HEK293T (cell line): ENCODE measurements around the gene MAK.

Experiments
- BHLHE40 ChIP-seq: fragments of 450-650 bp; IDR thresholded peaks from 2 replicates; pipeline ENCODE4 v1.6.1; 2016; ENCODE audit warnings: mild to moderate bottlenecking, moderate library complexity, borderline replicate concordance
- ELF4 ChIP-seq: fragments of 450-650 bp; IDR thresholded peaks from 2 replicates; pipeline ENCODE4 v1.6.1; 2017; ENCODE audit warnings: antibody characterized with exemption
- FOXA1 ChIP-seq: fragments of 450-650 bp; IDR thresholded peaks from 2 replicates; pipeline ENCODE4 v1.6.1; 2016; ENCODE audit warnings: mild to moderate bottlenecking
- FOXM1 ChIP-seq: fragments of 450-650 bp; IDR thresholded peaks from 2 replicates; pipeline ENCODE4 v1.6.1; 2017; ENCODE audit warnings: mild to moderate bottlenecking, borderline replicate concordance
- PKNOX1 ChIP-seq: fragments of 450-650 bp; IDR thresholded peaks from 2 replicates; pipeline ENCODE4 v1.6.1; 2016
- SP1 ChIP-seq: fragments of 450-650 bp; IDR thresholded peaks from 2 replicates; pipeline ENCODE4 v1.6.1; 2017
- ZNF384 ChIP-seq: fragments of 450-650 bp; IDR thresholded peaks from 2 replicates; pipeline ENCODE4 v1.6.1; 2016

- TF ChIP-seq FOXM1 (no peak), SP1 (no peak), PKNOX1 (no peak), FOXA1 (no peak), BHLHE40 (no peak), ELF4 (no peak), ZNF384 (no peak)
Measured at GRCh38 chr6:10800810-10801209, 37.5 kb downstream of the MAK start.
